GM10847 (cell line): ENCODE measurements around the gene FATE1.

Experiments
- POLR2A ChIP-seq: IDR thresholded peaks from 2 replicates; pipeline ENCODE4 v1.6.1; 2011; ENCODE audit not compliant: insufficient read length; ENCODE audit errors: extremely low read depth

FATE1 gene

GRCh38 chrX:151715752-151716151 is at the start of gene FATE1:
Gene FATE1 (plus strand): TSS chrX:151716035. CDS start chrX:151716120, 85 bp downstream.
- no peak for TF ChIP-seq POLR2A

DNA sequence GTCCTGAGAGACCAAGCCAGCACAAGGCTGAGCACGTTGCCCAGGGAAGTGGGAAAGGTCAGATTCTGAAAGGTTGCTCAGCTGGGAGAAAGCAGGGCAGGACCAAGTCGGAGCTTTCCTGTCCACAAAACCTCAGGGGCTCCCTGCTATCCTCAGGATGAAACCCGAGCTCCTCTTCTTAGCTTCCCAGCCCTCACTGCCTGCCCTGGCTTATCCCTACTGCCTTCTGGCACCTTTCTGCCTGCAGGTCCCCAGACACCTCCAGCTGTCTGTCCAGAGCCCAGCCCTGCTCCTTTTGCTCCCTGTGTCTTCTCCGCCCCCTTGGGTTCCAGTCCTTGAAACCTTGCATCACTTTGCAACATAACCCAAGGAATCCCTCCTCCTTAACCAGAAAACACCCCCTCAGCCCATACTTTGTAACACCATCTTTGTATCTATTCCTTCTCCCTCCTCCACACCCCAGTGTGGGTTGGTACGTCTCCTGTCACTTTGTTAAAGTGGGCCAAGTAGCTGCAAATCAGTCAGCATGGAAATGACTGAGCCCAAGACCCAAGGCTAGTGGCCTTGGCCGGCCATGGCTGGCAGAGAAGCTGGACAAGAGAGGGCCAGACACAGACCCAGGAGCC is 40.6 kb upstream of the FATE1 start:
- TF ChIP-seq POLR2A: no peak

DNA sequence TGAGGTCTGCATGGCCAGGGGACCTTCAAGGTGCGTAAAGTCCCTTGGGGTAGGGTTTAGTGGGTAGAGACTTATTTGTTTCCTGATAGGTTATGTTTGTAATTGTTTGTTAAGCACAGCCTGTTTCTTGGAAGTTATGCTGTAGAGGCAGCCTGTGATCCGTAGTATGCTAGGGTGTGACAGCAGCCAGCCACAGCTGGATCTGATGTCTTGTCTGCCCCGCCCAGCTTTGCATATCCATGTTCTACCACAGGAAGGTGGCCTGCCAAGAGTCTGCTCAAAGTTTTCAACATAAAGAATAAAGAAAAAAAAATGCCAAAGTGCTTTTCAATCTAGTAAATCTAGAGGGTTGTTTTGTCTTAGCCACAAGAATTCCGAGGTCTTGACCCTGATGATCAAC is 39.6 kb upstream of the FATE1 start:
- no peak for TF ChIP-seq POLR2A

- no peak for TF ChIP-seq POLR2A
Observed at GRCh38 chrX:151679798-151680402, 35.9 kb upstream of the FATE1 start.

GRCh38 chrX:151680805-151681204 is 35.0 kb upstream of the FATE1 start:
- no peak for TF ChIP-seq POLR2A

DNA sequence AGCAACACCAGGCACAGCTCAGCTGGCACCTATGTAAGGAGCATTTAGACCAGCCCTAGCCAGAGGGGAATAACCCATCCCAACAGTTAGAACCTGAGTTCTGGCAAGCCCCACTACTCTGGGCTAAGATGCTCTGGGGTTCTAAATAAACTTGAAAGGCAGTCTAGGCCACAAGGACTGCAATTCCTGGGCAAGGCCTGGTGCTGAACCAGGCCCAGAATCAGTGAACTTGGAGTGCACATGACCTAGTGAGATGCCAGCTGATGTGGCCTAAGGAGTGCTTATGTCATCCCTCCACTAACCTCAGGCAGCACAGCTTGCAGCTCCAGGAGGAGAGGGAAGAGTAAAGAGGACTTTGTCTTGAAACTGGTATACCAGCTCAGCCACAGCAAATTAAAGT is 28.2 kb upstream of the FATE1 start:
- TF ChIP-seq POLR2A: no peak

- no peak for TF ChIP-seq POLR2A
Observed at GRCh38 chrX:151688695-151689094, 27.1 kb upstream of the FATE1 start.

DNA sequence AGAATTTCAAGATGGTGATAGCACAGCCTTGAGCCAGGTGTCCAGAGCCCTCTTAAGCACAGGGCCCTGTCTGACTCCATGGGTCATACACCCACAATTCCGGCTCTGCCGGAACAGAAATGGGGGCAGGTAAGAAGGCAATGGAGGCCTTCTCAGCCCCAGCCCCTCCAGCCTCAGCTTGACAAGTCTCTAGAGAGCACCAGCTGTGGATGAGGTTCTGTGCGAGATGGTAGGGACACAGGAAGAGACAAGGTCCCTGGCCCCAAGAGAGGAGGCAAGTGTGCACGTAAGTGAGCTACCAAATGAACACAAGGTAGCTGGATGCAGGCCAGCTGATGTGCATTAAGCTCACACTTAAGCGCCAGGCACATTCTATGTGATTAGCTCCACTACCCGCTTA is 23.0 kb upstream of the FATE1 start:
- no peak for TF ChIP-seq POLR2A

- no peak for TF ChIP-seq POLR2A
Observed at GRCh38 chrX:151694121-151694520, 21.7 kb upstream of the FATE1 start.

GRCh38 chrX:151694661-151695582 is 20.9 kb upstream of the FATE1 start, which contains the start of gene PRRG3:
Gene PRRG3 (plus strand): TSS chrX:151695458. CDS start chrX:151698815, 3,357 bp downstream.
- no peak for TF ChIP-seq POLR2A

DNA sequence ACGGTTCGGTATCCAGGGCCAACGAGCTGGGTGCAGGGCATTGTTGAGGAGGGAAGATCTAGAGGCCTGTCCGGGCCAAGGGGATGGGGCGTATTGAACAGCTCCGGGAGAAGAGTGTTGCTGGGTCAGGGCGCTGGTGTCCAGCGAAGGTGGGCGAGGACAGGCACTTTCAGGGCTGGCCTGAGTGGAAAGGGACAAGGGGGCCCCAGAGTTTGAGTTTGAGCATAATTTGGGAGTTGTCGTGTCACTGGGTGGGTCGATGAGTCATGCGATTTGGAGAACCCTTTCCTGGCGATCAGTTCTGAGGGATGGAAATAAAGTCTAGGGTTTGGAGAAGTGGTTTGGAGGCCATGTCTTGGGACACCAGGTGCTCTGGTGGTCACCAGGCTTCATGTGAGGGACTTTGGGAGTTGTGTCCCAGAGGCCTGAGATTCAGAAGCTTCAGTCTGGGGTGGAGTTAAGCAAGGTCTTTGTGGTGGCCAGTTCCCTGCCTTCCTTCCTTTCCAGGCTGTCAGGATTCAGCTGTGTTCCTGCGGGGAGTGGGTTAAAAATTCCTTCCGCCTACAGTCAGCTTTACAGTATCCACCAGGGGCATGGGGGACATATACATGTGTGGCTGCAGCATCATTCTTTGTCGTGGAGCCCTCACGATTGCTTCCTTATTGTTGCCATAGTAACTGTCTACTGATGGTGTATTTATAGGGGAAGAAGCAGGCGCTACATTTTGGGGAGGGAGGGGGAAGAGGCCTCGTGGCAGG is 20.1 kb upstream of the FATE1 start:
- no peak for TF ChIP-seq POLR2A

DNA sequence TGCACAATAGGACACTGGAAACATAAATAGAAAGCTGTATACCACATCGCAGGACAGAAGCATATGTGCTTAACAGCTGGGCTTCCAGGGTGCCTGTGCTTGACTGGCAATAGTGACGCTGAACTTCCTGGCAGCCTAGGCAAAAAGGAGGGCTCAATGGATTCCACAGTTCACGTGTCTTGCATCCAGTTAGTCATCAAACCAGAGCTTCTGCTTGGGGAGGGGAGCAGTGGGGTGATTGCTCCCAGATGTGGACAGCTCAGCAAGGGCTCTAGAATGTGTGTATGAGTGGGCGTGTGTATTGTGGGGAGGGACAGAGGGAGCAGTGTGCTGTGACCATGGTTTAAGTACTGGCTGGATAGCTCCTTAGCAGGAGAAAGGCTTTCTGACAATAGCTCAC is 18.3 kb upstream of the FATE1 start:
- no peak for TF ChIP-seq POLR2A

DNA sequence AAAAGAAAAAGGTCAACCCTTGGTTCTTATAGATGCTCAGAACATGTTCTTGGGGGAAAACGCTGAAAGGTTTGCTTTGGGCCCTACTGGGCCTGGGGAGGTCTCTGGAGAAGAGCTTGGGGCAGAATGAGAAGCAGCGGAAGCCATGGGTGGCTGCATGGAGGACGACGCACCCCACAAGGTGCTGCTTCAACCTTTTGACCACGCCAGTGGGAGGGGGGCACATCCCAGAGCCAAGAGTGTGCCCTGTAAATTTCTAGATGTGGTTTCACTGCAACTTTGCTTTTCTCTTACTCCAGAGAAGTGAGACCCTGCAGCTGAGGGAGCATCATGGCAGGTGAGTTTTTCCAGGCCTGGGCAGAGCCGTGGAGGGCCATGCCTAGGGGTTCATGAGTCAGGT is 17.4 kb upstream of the FATE1 start:
- no peak for TF ChIP-seq POLR2A

DNA sequence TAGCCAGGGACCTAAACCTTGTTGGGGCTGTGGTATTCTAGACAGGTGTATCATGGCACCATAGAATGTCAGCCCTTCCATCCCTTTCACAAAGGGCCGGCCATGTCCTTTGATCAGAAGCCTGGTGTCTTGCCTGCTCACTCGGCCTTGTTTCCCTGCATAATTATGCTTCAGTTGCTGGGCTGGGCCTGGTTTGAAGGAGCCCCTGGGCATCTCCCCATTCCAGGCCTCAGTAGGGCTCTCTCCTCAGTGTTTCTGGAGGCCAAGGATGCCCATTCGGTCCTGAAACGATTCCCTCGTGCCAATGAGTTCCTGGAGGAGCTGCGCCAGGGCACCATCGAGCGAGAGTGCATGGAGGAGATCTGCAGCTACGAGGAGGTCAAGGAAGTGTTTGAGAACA is 16.1 kb upstream of the FATE1 start:
- no peak for TF ChIP-seq POLR2A

GRCh38 chrX:151700581-151700980 is 15.3 kb upstream of the FATE1 start:
- no peak for TF ChIP-seq POLR2A

DNA sequence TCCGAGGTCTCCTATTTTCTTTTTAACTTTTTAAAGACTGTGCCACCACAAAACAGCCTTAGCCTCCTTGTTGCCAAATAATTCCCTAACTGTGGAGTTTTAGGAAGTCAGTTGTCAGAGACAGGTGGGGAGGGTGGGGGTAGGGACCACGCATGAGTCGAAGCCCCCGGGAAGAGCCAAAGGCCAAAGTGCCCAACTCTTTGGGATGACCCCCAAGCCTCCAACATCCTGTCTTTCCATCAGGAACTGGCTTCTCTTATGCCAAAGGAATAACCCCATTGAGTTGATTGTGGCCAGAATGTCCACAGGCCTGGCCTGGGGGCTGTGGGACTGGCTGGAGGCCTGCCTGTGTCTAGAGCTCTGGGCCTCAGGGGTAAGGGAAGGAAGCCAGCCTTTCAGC is 14.8 kb upstream of the FATE1 start:
- TF ChIP-seq POLR2A: no peak

GRCh38 chrX:151701531-151701930 is 14.3 kb upstream of the FATE1 start:
- TF ChIP-seq POLR2A: no peak
